ENCODE data around the gene XYLT2. TPM values are rescaled to one million over a fixed set of nuclear protein-coding genes. Genes with fewer than 3 reads are reported as not detected.
A peak's percentile ranks its signal among the peaks of the same experiment; 100 is the strongest.
"Not testable (repeated sequence)": the region's sequence is repeated elsewhere in the genome, so short reads cannot be mapped to it uniquely, and the experiment has no call there.

XYLT2 gene
- total RNA-seq, 1 experiment from 2014 or later = 39.7 TPM

DNA sequence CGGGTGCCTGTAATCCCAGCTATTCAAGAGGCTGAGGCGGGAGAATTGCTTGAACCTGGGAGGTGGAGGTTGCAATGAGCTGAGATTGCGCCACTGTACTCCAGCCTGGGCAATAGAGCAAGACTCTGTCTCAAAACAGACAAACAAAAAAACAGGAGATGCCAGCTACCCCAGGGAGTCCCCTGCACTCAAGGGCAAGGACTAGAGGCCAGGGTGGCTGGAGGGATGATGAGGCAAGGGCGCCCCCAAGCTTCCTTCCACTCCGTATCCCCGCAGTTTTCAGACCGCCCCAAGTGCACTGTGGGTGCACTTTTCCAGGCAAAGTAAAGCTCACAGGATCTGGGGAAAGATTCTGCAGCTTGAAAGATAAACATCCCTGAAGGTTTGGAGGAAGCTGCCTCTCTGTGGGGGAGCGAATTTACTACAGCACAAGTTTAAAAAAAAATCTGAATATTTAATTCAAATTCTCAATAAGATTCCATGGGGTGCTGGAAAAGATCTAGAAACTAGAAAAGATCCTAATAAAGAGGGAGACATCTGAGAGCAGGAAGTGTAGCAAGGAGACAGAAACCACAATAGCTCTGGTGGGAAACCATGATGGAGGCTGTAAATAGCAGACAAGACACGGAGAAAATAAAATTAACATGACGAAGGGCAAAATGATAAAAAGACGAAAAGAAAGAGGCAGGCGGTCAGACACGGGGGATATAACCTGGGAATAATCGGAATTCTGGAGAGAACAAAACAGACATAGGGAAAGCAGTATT, 12.5 kb upstream of the XYLT2 start:
- H3K4me3 Mint-ChIP-seq; H3K9me3 Mint-ChIP-seq; H3K36me3 Mint-ChIP-seq; H3K27me3 Mint-ChIP-seq (ENCODE audit: low read depth); H3K27ac Mint-ChIP-seq: not testable (repeated sequence)
- H3K4me1 Mint-ChIP-seq = peaks cover 17% of the 10 kb centered on the region
- ATAC-seq (peak; percentile 89), DNase-seq (ENCODE audit: low spot score) (peak; percentile 45)
- ChIA-PET CTCF (interaction anchor here (0.6 to 2.4 kb wide), 29 partner anchors 9 to 254 kb away, joined by 3 to 35 read pairs (median 6); partner anchors contain the start of genes COL1A1, LRRC59, RSAD1 and TMEM92), POLR2A (interaction anchor here (0.6 kb wide), 1 partner anchor 870 kb away, joined by 7 read pairs; no protein-coding TSS in a partner anchor)
- TF ChIP-seq, protein P1, sequence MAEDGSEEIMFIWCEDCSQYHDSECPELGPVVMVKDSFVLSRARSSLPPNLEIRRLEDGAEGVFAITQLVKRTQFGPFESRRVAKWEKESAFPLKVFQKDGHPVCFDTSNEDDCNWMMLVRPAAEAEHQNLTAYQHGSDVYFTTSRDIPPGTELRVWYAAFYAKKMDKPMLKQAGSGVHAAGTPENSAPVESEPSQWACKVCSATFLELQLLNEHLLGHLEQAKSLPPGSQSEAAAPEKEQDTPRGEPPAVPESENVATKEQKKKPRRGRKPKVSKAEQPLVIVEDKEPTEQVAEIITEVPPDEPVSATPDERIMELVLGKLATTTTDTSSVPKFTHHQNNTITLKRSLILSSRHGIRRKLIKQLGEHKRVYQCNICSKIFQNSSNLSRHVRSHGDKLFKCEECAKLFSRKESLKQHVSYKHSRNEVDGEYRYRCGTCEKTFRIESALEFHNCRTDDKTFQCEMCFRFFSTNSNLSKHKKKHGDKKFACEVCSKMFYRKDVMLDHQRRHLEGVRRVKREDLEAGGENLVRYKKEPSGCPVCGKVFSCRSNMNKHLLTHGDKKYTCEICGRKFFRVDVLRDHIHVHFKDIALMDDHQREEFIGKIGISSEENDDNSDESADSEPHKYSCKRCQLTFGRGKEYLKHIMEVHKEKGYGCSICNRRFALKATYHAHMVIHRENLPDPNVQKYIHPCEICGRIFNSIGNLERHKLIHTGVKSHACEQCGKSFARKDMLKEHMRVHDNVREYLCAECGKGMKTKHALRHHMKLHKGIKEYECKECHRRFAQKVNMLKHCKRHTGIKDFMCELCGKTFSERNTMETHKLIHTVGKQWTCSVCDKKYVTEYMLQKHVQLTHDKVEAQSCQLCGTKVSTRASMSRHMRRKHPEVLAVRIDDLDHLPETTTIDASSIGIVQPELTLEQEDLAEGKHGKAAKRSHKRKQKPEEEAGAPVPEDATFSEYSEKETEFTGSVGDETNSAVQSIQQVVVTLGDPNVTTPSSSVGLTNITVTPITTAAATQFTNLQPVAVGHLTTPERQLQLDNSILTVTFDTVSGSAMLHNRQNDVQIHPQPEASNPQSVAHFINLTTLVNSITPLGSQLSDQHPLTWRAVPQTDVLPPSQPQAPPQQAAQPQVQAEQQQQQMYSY (CRISPR knock-in tag; IDR thresholded peaks at IDR 0.05) = peak; percentile 74
- peak; percentile 99 for TF ChIP-seq ZNF121 (CRISPR knock-in tag; IDR thresholded peaks at IDR 0.05)
- TF ChIP-seq SP1 (CRISPR knock-in tag; conservative IDR thresholded peaks at IDR 0.05) = 0 out of 2 replicates have a peak, but pooled peaks have one; percentile 35

DNA sequence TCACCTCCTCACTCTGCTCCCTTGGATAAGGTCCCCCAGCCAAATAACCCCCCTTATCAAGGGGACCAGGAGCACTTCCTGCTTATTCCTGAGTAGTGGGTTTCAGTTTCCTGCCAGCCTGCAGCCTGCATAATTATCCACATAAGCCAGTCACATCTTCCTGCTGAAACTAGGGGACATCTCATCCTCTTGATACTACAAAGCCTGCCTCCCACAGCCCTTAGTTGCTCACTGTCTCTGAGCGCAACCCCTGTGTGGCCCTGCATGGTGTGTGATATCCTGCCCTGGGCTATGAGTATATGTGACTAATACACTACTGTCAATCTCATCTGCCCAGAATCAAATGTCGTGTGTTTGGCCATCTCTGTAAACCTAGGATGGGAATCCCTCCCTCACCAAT, 8.0 kb upstream of the XYLT2 start:
- DNase-seq (ENCODE audit: low spot score) (no peak), ATAC-seq (no peak)
- CTCF ChIA-PET = no interaction called here
- no peak for TF ChIP-seq JAZF1 (CRISPR knock-in tag; IDR thresholded peaks at IDR 0.05)
- TF ChIP-seq, protein P2, sequence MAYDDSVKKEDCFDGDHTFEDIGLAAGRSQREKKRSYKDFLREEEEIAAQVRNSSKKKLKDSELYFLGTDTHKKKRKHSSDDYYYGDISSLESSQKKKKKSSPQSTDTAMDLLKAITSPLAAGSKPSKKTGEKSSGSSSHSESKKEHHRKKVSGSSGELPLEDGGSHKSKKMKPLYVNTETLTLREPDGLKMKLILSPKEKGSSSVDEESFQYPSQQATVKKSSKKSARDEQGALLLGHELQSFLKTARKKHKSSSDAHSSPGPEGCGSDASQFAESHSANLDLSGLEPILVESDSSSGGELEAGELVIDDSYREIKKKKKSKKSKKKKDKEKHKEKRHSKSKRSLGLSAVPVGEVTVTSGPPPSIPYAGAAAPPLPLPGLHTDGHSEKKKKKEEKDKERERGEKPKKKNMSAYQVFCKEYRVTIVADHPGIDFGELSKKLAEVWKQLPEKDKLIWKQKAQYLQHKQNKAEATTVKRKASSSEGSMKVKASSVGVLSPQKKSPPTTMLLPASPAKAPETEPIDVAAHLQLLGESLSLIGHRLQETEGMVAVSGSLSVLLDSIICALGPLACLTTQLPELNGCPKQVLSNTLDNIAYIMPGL (CRISPR knock-in tag; IDR thresholded peaks at IDR 0.05) = no peak
- TF ChIP-seq, protein P3, sequence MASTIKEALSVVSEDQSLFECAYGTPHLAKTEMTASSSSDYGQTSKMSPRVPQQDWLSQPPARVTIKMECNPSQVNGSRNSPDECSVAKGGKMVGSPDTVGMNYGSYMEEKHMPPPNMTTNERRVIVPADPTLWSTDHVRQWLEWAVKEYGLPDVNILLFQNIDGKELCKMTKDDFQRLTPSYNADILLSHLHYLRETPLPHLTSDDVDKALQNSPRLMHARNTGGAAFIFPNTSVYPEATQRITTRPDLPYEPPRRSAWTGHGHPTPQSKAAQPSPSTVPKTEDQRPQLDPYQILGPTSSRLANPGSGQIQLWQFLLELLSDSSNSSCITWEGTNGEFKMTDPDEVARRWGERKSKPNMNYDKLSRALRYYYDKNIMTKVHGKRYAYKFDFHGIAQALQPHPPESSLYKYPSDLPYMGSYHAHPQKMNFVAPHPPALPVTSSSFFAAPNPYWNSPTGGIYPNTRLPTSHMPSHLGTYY (CRISPR knock-in tag; IDR thresholded peaks at IDR 0.05) = no peak
- TF ChIP-seq, protein P4, sequence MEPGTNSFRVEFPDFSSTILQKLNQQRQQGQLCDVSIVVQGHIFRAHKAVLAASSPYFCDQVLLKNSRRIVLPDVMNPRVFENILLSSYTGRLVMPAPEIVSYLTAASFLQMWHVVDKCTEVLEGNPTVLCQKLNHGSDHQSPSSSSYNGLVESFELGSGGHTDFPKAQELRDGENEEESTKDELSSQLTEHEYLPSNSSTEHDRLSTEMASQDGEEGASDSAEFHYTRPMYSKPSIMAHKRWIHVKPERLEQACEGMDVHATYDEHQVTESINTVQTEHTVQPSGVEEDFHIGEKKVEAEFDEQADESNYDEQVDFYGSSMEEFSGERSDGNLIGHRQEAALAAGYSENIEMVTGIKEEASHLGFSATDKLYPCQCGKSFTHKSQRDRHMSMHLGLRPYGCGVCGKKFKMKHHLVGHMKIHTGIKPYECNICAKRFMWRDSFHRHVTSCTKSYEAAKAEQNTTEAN (CRISPR knock-in tag; IDR thresholded peaks at IDR 0.05) = no peak
- TF ChIP-seq, protein P5, sequence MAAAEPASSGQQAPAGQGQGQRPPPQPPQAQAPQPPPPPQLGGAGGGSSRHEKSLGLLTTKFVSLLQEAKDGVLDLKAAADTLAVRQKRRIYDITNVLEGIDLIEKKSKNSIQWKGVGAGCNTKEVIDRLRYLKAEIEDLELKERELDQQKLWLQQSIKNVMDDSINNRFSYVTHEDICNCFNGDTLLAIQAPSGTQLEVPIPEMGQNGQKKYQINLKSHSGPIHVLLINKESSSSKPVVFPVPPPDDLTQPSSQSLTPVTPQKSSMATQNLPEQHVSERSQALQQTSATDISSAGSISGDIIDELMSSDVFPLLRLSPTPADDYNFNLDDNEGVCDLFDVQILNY (CRISPR knock-in tag; IDR thresholded peaks at IDR 0.05) = no peak
- TF ChIP-seq TEAD4 (CRISPR knock-in tag; IDR thresholded peaks at IDR 0.05) = no peak
- TF ChIP-seq, protein P6, sequence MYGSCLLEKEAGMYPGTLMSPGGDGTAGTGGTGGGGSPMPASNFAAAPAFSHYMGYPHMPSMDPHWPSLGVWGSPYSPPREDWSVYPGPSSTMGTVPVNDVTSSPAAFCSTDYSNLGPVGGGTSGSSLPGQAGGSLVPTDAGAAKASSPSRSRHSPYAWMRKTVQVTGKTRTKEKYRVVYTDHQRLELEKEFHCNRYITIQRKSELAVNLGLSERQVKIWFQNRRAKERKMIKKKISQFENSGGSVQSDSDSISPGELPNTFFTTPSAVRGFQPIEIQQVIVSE (CRISPR knock-in tag; IDR thresholded peaks at IDR 0.05; ENCODE audit: borderline replicate concordance) = no peak
- TF ChIP-seq ZNF121 (CRISPR knock-in tag; IDR thresholded peaks at IDR 0.05) = no peak
- TF ChIP-seq, protein P7, sequence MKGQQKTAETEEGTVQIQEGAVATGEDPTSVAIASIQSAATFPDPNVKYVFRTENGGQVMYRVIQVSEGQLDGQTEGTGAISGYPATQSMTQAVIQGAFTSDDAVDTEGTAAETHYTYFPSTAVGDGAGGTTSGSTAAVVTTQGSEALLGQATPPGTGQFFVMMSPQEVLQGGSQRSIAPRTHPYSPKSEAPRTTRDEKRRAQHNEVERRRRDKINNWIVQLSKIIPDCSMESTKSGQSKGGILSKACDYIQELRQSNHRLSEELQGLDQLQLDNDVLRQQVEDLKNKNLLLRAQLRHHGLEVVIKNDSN (CRISPR knock-in tag; IDR thresholded peaks at IDR 0.05) = no peak
- TF ChIP-seq, protein P8, sequence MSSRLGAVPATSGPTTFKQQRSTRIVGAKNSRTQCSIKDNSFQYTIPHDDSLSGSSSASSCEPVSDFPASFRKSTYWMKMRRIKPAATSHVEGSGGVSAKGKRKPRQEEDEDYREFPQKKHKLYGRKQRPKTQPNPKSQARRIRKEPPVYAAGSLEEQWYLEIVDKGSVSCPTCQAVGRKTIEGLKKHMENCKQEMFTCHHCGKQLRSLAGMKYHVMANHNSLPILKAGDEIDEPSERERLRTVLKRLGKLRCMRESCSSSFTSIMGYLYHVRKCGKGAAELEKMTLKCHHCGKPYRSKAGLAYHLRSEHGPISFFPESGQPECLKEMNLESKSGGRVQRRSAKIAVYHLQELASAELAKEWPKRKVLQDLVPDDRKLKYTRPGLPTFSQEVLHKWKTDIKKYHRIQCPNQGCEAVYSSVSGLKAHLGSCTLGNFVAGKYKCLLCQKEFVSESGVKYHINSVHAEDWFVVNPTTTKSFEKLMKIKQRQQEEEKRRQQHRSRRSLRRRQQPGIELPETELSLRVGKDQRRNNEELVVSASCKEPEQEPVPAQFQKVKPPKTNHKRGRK (CRISPR knock-in tag; IDR thresholded peaks at IDR 0.05; ENCODE audit: borderline replicate concordance) = no peak
- TF ChIP-seq OVOL2 (CRISPR knock-in tag; IDR thresholded peaks at IDR 0.05; ENCODE audit: borderline replicate concordance) = no peak
- TF ChIP-seq NR2C2 (CRISPR knock-in tag; IDR thresholded peaks at IDR 0.05) = no peak
- no peak for TF ChIP-seq ZNF423 (CRISPR knock-in tag; IDR thresholded peaks at IDR 0.05)
- TF ChIP-seq CBFB (CRISPR knock-in tag; IDR thresholded peaks at IDR 0.05; ENCODE audit: low read depth) = no peak
- POLR2A ChIA-PET = no interaction called here
- Mint-ChIP-seq H3K4me1 (peaks cover 9% of the 10 kb centered on the region), H3K27ac (no peak overlapping the region), H3K27me3 (ENCODE audit: low read depth) (peaks cover 10% of the 10 kb centered on the region), H3K9me3 (peaks cover 16% of the 10 kb centered on the region), H3K4me3 (no peak overlapping the region), H3K36me3 (peaks cover 3% of the 10 kb centered on the region)
